GM23248 (cell line): ENCODE results near the gene MTG2.

Experiments used
- EZH2 ChIP-seq: fragments of 200-600 bp; sonication (generic); IDR thresholded peaks from 2 replicates; pipeline ENCODE4 v1.6.1; 2018; ENCODE audit warnings: antibody characterized with exemption, mild to moderate bottlenecking; ENCODE audit not compliant: insufficient read depth, poor library complexity, severe bottlenecking
- EZH2phosphoT487 ChIP-seq: fragments of 200-600 bp; sonication (generic); IDR thresholded peaks from 2 replicates; pipeline ENCODE4 v1.6.1; 2018; ENCODE audit warnings: antibody characterized with exemption, moderate library complexity, mild to moderate bottlenecking, low read depth; ENCODE audit not compliant: insufficient read depth

- TF ChIP-seq EZH2: no peak
- TF ChIP-seq EZH2phosphoT487: no peak
Measured at GRCh38 chr20:62165762-62166399, 16.9 kb upstream of the MTG2 start.
